Fibroblast of gingiva (primary cell): ENCODE measurements around the gene NXPE1.
"Not testable (repeated sequence)": the region's sequence is repeated elsewhere in the genome, so short reads cannot be mapped to it uniquely, and the experiment has no call there.

Experiments used
- DNase-seq: peaks from one replicate; pipeline ENCODE4 v3.0.0-alpha.2; 2011; ENCODE audit warnings: low read depth

NXPE1 gene

DNA sequence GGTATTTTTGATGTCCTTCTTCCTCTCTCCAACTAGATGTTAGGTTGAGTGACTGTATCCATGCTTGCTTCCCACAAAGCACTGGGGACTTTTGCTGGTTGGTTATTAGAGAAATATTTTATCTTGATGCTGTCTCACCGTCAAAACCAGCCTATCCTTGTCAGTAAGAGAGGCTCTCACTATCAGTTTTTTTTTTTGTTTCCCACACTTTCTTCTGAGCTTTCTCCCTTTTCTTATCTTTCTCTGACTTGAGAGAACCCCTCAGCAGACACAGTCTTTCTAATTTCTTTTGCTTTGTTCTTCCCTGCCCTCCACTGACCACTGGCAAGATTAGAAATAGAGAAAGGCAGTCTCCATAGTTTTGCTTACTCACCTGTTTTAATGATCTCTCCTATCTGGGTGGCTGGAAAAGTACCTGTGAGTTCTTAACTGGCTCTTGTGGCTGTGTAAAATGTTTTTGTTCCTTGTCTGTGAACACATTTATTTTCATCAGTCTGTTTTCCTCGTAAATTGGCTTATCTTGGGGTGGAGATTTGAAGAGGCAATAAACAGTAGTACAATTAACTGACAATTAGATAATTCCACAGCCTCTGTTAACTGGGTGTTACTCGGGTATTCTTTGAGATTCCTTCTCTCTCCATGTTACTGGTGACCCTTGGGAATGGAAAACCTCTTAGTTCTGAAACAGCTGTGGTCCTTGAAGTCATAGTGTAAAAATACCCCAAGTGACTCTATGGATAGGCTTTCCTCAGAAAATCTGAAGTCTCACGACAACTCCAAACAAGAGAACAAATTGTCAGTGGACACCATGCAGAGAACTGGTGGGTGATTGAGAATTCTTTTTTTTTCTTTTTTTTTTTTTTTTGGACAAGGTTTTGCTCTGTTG is at the start of gene NXPE1:
TSS of gene NXPE1 (minus strand) at position 457 of the 886 bp plus-strand sequence. CDS start 8,680 bp downstream, outside the sequence.
- no peak for DNase-seq

DNA sequence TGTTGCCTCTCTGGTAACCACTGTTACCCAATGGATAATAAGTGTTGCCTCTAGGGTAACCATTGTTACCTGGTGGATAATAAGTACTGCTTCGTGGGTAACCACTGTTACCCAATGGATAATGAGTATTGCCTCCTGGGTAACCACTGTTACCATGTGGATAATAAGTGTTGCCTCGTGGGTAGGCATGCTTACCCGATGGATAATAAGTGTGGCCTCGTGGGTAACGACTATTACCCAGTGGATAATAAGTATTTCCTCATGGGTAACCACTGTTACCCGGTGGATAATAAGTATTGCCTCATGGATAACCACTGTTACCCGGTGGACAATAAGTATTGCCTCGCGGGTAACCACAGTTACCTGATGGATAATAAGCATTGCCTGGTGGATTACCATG is 49.7 kb upstream of the NXPE1 start:
- no peak for DNase-seq

DNA sequence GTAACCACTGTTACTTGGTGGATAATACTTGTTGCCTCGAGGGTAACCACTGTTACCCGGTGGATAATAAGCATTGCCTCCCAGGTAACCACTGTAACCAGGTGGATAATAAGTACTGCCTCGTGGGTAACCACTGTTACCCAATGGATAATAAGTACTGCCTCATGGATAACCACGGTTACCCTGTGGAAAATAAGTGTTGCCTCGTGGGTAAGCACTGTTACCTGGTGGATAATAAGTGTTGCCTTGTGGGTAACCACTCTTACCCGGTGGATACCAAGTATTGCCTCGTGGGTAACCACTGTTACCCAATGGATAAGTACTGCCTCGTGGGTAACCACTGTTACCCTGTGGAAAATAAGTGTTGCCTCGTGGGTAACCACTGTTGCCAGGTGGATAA is 48.9 kb upstream of the NXPE1 start:
- DNase-seq, result not testable (repeated sequence)

DNA sequence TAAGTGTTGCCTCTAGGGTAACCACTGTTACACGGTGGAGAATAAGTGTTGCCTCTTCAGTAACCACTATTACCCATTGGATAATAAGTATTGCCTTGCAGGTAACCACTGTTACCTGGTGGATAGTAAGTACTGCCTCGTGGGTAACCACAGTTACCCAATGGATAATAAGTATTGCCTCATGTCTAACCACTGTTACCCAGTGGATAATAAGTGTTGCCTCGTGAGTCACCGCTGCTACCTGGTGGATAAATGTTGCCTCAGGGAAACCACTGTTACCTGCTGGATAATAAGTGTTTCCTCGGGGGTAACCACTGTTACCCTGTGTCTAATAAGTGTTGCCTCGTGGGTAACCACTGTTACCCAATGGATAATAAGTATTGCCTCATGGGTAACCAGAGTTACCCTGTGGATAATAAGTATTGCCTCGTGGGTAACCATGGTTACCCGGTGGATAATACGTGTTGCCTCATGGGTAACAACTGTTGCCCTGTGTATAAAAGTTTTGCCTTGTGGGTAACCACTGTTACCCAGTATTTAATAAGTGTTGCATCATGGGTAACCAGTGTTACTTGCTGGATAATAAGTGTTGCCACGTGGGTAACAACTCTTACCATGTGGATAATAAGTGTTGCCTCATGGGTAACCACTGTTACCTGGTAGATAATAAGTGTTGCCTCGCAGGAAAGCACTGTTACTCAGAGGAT is 48.2 kb upstream of the NXPE1 start:
- DNase-seq, result no peak

DNA sequence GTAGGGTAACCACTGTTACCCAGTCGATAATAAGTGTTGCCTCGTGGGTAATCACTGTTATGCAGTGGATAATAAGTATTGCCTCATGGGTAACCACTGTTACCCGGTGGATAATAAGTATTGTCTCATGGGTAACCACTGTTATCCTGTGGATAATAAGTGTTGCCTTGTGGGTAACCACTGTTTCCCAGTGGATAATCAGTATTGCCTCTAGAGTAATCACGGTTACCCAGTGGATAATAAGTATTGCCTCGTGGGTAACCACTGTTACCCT is 47.1 kb upstream of the NXPE1 start:
- DNase-seq, result not testable (repeated sequence)

DNA sequence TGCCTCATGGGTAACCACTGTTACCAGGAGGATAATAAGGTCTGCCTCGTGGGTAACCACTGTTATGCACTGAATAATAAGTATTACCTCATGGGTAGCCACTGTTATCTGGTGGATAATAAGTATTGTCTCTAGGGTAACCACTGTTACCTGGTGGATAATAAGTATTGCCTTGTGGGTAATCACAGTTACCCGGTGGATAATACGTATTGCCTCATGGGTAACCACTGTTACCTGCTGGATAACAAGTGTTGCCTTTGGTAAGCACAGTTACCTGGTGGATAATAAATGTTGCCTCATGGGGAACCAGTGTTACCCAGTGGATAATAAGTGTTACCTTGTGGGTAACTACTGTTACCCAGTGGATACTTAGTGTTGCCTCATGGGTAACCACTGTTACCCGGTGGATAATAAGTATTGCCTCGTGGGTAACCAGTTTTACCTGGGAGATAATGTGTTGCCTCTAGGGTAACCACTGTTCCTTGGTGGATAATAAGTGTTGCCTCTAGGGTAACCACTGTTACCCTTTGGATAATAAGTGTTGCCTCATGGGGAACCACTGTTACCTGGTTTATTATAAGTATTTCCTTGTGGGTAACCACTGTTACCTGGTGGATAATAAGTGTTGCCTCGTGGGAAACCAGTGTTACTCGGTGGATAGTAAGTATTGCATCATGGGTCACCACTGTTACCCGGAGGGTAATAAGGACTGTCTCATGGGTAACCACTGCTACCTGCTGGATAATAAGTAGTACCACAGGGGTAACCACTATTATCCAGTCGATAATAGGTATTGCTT is 46.5 kb upstream of the NXPE1 start:
- no peak for DNase-seq

DNA sequence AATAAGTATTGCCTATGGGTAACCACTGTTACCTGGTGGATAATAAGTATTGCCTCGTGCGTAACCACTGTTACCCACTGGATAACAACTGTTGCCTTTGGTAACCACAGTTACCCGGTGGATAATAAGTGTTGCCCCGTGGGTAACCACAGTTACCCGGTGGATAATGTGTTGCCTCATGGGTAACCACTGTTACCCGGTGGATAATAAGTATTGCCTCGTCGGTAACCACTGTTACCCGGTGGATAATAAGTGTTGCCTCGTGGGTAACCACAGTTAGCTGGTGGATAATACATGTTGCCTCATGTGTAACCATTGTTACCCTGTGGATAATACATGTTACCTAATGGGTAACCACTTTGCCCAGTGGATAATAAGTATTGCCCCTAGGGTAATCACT is 45.7 kb upstream of the NXPE1 start:
- no peak for DNase-seq

DNA sequence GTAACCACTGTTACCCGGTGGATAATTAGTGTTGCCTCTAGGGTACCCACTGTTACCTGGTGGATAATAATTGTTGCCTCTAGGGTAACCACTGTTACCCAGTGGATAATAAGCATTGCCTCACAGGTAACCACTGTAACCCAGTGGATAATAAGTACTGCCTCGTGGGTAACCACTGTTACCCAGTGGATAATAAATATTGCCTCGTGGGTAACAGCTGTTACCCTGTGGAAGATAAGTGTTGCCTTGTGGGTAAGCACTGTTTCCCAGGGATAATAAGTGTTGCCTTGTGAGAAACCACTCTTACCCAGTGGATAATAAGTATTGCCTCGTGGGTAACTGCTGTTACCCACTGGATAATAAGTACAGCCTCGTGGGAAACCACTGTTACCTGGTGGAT is 45.2 kb upstream of the NXPE1 start:
- no peak for DNase-seq

DNA sequence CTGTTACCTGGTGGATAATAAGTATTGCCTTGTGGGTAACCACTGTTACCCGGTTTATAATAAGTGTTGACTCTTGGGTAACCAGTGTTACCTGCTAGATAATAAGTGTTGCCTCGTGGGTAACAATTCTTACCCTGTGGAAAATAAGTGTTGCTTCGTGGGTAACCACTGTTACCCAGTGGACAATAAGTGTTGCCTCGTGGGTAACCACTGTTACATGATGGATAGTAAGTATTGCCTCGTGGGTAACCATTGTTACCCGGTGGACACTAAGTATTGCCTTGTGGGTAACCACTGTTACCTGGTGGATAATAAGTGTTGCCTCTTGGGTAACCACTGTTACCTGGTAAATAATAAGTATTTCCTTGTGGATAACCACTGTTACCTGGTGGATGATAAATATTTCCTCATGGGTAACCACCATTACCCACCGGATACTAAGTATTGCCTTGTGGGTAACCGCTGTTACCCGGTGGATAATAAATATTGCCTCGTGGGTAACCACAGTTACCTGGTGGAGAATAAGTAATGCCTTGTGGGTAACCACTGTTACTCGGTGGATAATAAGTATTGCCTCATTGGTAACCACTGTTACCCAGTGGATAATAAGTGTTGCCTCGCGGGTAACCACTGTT is 44.6 kb upstream of the NXPE1 start:
- DNase-seq, result no peak

DNA sequence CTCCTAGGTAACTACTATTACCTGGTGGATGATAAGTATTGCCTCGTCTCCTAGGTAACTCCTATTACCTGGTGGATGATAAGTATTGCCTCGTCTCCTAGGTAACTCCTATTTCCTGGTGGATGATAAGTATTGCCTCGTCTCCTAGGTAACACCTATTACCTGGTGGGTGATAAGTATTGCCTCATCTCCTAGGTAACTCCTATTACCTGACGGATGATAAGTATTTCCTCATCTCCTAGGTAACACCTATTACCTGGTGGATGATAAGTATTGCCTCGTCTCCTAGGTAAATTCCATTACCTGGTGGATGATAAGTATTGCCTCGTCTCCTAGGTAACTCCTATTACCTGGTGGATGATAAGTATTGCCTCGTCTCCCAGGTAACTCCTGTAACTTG is 43.5 kb upstream of the NXPE1 start:
- not testable (repeated sequence) for DNase-seq

DNA sequence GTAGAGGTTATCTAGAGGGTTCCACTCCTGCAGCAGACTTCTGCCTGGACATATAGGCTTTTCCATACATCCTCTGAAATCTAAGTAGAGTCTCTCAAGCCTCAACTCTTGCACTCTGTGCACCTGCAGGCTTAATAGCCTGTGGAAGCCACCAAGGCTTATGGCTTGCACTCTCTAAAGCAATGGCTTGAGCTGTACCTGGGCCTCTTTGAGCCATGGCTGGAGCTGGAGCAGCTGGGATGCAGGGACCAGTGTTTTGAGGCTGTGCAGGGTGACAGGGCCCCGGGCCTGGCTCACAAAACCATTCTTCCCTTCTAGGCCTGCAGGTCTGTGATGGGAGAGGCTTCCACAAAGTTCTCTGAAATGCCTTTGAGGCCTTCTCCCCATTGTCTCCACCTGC is 38.8 kb upstream of the NXPE1 start:
- no peak for DNase-seq

DNA sequence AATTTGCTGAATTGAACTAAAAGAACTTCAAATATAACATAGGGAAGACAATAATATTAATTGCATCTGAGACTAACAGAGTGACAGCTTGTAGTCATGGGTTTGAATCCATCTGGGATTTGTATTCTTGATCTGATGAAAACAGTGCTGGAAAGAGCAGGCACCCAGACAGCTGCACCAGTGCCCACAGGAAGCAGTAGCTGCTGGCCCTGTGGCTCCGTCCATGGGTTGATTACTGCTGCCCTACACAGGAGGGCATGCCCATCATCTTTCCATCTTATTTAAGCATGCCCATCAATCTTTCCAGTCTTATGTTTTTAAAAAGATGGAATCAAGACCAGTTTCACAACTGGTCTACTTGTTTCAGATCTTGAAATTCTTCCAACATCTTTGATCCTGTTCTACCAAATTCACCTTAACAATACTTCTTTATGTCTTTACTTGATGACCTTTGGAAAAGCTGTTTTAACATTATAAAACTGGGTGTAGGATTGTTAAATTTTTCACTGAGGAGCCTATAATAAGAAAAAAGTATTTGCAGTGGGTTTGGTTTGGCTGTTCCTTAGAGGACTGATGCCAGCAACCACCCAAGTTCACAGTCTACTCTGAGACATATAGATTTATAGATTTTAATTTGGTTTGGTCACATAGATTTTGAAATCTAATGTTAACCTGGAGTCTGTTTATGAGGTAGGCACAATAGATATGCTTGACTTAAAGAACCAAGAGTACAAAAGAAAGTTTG is 36.7 kb upstream of the NXPE1 start:
- no peak for DNase-seq

DNA sequence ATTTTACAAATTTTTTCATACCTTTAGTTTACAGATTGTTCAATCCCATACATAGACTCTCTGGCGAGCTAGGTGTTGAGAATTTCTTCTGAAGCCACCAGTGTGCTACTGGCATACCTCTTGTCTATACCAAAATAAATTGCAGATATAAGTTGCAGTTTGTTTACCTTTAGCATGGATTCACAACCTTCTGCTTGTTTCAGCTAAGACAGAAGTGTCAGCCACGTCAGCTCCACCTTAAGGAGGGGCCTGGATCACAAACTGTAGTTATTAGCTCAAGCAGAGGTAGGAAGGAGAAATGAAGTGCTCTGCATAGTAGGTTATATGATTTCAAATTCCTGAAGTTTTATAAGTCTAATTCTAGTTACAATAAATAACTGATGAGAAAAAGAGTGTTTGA is 35.9 kb upstream of the NXPE1 start, which contains the start of gene NXPE4:
TSS of gene NXPE4 (minus strand) at position 216 of the 400 bp plus-strand sequence. CDS start 1,027 bp downstream, outside the sequence.
- DNase-seq, result no peak

DNA sequence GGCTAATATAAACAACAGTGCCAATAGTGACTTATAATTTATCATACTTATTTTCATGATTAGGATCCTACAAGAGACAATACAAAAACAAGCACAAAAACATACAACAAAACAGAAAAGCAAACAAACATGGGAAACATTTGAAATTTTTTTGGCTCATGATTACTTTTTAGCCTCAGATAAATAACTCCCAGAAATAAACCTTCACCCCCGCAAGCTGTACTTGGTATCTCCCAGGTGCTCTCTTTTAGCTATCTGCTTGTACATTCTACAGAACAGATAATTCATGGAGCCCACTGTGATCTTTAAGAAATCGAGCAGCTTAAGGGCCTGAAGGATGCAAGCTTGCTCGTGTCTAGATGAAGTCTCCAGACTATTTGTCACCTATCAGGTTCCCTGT is 35.0 kb upstream of the NXPE1 start:
- DNase-seq, result no peak

DNA sequence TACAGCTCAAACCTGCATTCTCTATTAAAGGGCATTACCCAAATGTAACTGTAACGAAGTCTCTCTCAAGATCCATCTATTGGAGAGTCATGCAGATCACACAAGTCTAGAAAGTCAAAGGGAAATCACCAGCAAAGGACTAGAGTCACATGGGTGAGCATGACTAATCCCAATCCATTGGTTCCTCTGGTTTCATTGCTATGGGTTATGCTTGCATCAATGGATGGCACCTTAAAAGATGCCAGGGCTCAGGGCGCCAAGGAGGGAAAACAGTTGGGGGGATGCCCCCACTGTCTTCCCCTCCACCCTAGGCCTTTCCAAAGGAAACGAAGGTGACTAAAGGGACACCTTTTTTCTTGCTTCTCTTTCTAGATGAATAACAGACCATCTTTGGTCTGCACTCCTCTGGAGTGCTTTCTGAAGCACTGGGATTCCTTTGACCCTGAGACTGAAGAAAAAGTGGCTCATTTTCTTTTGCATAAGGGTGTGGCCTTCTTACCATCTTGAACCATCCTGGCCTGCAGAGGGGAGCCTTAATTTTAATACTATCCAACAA is 27.8 kb upstream of the NXPE1 start:
- no peak for DNase-seq

DNA sequence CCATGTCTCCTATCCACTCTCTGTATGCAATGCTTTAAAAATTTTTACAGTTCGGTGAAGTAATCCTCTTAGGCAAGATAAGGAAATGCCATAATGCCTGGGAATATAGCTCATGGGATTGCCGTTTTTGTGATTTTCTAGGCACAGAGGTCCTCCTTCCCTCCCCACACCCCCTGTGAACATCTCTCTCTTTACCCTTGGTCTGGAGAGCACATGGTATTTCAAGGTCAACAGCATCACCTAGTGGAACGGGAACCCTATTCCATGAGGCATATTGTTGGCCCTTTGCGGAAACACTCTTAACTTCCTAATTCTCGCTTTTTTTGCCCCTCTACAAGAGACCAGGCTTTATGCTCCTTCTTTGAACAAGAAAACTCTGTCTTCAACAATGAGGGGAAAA is 27.1 kb upstream of the NXPE1 start:
- DNase-seq, result no peak

DNA sequence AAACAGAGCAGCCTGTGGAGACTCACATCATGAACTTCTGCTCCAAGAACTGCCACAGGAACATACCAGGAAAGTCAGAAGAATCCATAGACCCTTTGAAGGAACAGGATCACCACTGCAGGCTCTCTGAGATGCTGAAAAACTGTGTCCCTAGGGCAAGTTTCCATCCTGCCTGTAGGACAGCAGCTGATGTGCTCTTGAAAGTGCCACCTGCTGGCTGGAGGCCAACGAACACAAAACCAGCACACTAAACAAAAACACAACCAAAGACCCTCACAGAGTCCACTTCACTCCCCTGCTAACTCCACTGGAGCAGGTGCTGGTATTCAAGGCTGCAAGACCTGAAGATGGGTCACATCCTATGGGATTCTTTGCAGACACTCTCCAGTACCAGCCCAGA is 12.0 kb upstream of the NXPE1 start:
- DNase-seq, result no peak

DNA sequence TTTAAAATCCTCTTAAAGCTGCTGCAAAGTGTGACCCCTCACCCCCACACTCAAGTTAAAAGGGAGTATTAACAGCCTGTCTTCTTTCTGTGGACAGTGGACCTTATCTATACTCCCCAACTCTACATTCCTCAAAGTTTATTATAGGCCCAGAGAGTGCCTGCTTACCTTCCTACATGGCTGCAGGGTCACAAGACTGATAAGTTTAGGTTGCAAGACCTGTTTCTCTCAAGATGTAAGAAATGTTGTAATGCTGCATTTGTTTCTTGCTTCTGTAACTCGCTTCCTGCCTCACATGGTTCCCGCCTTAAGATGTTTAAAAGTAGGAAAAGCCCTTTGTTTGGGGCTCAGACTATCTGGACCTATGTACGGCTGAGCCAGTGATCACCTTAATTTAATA is 10.1 kb upstream of the NXPE1 start:
- DNase-seq, result no peak

DNA sequence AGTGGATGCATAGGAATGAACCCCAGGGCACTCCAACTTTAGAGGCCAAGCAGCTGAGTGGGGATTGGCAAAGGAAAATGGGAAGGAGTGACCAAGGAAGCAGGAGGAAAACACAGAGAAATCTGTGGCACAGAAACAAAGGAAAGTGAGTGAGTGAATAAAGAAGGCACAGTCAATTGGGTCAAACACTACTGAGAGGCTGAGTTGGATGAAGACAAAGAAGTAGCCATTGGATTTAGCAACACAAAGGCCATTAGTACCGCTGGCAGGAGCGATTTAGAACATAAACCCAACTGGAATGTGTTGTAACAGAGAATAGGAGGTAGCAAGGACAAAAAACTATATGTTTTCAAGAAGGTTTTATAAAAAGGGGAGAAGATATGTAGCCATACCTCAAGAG is 6.6 kb upstream of the NXPE1 start:
- no peak for DNase-seq

DNA sequence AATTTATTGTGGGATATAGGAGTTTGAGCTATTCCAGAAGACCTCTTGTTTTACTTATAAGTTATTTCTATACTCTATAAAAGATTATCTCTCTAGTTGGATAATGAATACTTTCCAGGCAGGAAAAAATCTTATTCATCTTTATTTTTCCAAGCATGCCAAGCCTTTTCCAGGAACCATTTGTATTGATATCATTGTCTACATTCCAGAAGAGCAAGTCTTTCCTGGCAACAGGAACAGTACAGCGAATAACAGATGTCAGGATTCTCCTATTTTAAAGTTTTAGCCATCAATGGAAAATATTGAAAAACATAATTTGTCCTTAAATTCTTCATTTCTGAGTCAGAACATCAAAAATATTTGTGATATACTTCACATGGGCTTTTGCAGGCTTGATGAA is 5.2 kb upstream of the NXPE1 start:
- no peak for DNase-seq

DNA sequence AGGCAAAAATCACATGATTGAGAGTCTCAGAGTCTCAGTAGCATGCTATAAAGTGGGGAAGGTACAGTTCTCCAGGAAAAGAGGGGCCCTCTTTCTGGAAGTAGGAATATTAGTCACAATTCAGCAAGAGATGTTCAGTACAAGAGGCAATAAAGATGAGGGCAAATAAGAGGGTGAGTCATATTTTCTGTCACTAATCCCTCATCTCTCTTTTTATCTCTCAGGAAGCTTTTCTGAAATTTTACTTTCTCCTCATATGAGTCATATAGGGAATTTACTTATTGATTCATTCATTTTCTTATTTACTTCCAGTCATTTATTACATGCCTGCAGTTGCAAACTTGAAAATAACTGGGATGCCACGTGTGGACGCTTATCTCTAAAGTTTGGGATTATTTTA is 3.4 kb upstream of the NXPE1 start:
- DNase-seq, result no peak
